ENCODE data around the gene ERC1. TPM values are rescaled to one million over a fixed set of nuclear protein-coding genes. Genes with fewer than 3 reads are reported as not detected.

The ERC1 gene
- total and polyA plus RNA-seq, 2 of the 4 experiments (the other 2 are of a cell fraction) = 11.6 to 25.6 TPM

DNA sequence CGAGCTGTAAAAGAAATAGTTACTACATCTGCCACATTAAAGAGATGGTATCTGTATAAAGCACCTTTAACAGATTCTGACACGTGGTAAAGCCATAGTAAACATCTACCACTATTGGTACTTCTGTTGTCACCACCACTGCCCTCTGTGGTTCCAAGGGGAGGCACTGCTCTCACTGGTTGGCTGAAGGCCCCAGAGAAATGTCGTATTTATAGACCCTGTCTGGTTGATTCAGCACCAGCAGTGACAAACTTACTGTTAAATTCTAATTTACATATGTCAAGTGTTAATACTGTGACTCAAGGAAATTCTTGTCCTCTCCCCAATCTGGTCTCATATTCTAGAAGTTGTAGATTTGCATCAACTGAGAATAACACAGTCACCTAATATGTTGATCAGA lies 281.1 kb downstream of the ERC1 start:
- Histone ChIP-seq H3K36me3 (ENCODE audit: control insufficient read depth, insufficient read depth, low read length) (no peaks in the 10 kb centered on the region; the same call in 1 of the 2 replicates), H2BK120ac (ENCODE audit: low read depth, low read length) (no peak overlapping the region), H3K56ac (ENCODE audit: extremely low read depth, insufficient read depth, low read length) (no peak overlapping the region), H3K27ac (ENCODE audit: insufficient read depth, low read length) (no peak overlapping the region), H2BK20ac (ENCODE audit: low read depth, low read length) (no peak overlapping the region), H4K20me1 (ENCODE audit: insufficient read depth, low read length) (no peaks in the 10 kb centered on the region), H2AFZ (replicated peaks; ENCODE audit: low read length, poor library complexity) (no peak overlapping the region), H3K9me3 (ENCODE audit: control insufficient read depth, insufficient read depth, low read length) (no peaks in the 10 kb centered on the region), H3K9ac (ENCODE audit: low read depth, low read length) (no peak overlapping the region), H3K4me2 (ENCODE audit: low read depth, low read length) (no peak overlapping the region), H3K4me3 (ENCODE audit: insufficient read depth, low read depth, low read length) (no peak overlapping the region), H2BK5ac (ENCODE audit: low read depth, low read length, poor library complexity, severe bottlenecking) (no peak overlapping the region), H3K27me3 (ENCODE audit: control insufficient read depth, insufficient read depth, low read length) (no peaks in the 10 kb centered on the region), H3K9me1 (ENCODE audit: insufficient read depth, low read length) (no peaks in the 10 kb centered on the region), H3K4me1 (ENCODE audit: control insufficient read depth, insufficient read depth, low read length) (0 out of 2 replicates have a peak, but pooled peaks cover 1% of the 10 kb centered on the region), H4K91ac (ENCODE audit: insufficient read depth, low read depth, low read length) (no peak overlapping the region), H2AK5ac (ENCODE audit: low read depth, low read length) (no peak overlapping the region), H3K79me1 (ENCODE audit: low read depth in 1 of 2, low read length in 2 of 2) (peaks cover 13 to 17% of the 10 kb centered on the region in 2 experiments; a peak in 3 of 4 replicates), H3K23ac (ENCODE audit: low read depth, low read length) (no peak overlapping the region), H2AK9ac (replicated peaks; ENCODE audit: low read depth, low read length, poor library complexity) (no peak overlapping the region), H4K5ac (ENCODE audit: low read depth, low read length) (no peak overlapping the region), H2BK15ac (ENCODE audit: low read depth, low read length) (no peak overlapping the region), H3K18ac (ENCODE audit: low read depth, low read length) (no peak overlapping the region), H3K14ac (replicated peaks; ENCODE audit: low read depth, low read length) (no peak overlapping the region), H4K8ac (ENCODE audit: low read depth in 2 of 2, low read length in 2 of 2) (no peak overlapping the region), H3K4ac (ENCODE audit: low read depth, low read length) (no peak overlapping the region)
- POLR2A ChIA-PET (ENCODE audit: unreplicated experiment) = no interaction called here
- in situ Hi-C loops (cut with MboI; ENCODE audit: low sequenced_read_pairs) (no loop called here), dilution Hi-C loops (cut with HindIII; ENCODE audit: low sequenced_read_pairs, unreplicated experiment) (no loop called here), intact Hi-C loops (cut with micrococcal nuclease) (no loop called here)
- CTCF ChIA-PET = no interaction called here
- no CpG with 5 or more reads among the region's 3 CpGs for WGBS, 2 experiments (ENCODE audit: extremely low coverage in 2 of 2, insufficient read length in 1 of 2)
- TF ChIP-seq, protein P1, sequence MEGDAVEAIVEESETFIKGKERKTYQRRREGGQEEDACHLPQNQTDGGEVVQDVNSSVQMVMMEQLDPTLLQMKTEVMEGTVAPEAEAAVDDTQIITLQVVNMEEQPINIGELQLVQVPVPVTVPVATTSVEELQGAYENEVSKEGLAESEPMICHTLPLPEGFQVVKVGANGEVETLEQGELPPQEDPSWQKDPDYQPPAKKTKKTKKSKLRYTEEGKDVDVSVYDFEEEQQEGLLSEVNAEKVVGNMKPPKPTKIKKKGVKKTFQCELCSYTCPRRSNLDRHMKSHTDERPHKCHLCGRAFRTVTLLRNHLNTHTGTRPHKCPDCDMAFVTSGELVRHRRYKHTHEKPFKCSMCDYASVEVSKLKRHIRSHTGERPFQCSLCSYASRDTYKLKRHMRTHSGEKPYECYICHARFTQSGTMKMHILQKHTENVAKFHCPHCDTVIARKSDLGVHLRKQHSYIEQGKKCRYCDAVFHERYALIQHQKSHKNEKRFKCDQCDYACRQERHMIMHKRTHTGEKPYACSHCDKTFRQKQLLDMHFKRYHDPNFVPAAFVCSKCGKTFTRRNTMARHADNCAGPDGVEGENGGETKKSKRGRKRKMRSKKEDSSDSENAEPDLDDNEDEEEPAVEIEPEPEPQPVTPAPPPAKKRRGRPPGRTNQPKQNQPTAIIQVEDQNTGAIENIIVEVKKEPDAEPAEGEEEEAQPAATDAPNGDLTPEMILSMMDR (conservative IDR thresholded peaks at IDR 0.05; ENCODE audit: low read depth, low read length) = no peak
- no peak for TF ChIP-seq SMC3 (IDR thresholded peaks at IDR 0.05; ENCODE audit: low read depth, low read length)
- no peak for TF ChIP-seq CEBPB (IDR thresholded peaks at IDR 0.05; ENCODE audit: low read depth, low read length)
- no peak for TF ChIP-seq MXI1 (IDR thresholded peaks at IDR 0.05; ENCODE audit: borderline replicate concordance, low read depth, low read length)
- TF ChIP-seq BHLHE40 (IDR thresholded peaks at IDR 0.05; ENCODE audit: low read depth, low read length) = no peak
- TF ChIP-seq NFE2L2 (IDR thresholded peaks at IDR 0.05; ENCODE audit: low read depth, low read length) = no peak
- TF ChIP-seq, protein P2, sequence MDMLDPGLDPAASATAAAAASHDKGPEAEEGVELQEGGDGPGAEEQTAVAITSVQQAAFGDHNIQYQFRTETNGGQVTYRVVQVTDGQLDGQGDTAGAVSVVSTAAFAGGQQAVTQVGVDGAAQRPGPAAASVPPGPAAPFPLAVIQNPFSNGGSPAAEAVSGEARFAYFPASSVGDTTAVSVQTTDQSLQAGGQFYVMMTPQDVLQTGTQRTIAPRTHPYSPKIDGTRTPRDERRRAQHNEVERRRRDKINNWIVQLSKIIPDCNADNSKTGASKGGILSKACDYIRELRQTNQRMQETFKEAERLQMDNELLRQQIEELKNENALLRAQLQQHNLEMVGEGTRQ (IDR thresholded peaks at IDR 0.05; ENCODE audit: low read depth, low read length) = no peak
- TF ChIP-seq POLR2A (IDR thresholded peaks at IDR 0.05; ENCODE audit: low read depth, low read length) = no peak
- no peak for TF ChIP-seq FOS (IDR thresholded peaks at IDR 0.05; ENCODE audit: low read depth, low read length)
- no peak for TF ChIP-seq MAZ (IDR thresholded peaks at IDR 0.05; ENCODE audit: borderline replicate concordance, low read depth, low read length)
- TF ChIP-seq RAD21 (IDR thresholded peaks at IDR 0.05; ENCODE audit: low read length) = no peak
- no peak for TF ChIP-seq CHD1 (IDR thresholded peaks at IDR 0.05; ENCODE audit: low read depth, low read length)
- no peak for TF ChIP-seq RCOR1 (IDR thresholded peaks at IDR 0.05; ENCODE audit: insufficient replicate concordance, low read length)
- TF ChIP-seq, protein P3, sequence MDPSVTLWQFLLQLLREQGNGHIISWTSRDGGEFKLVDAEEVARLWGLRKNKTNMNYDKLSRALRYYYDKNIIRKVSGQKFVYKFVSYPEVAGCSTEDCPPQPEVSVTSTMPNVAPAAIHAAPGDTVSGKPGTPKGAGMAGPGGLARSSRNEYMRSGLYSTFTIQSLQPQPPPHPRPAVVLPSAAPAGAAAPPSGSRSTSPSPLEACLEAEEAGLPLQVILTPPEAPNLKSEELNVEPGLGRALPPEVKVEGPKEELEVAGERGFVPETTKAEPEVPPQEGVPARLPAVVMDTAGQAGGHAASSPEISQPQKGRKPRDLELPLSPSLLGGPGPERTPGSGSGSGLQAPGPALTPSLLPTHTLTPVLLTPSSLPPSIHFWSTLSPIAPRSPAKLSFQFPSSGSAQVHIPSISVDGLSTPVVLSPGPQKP (IDR thresholded peaks at IDR 0.05; ENCODE audit: borderline replicate concordance, low read depth, low read length) = no peak
- no peak for DNase-seq
- BruUV-seq (replicated peaks) = no TSS peak
- no peak for ATAC-seq (ENCODE audit: low read depth)
